HG03064 (cell line): ENCODE data around the gene IL23R.
"Not testable (repeated sequence)": the region's sequence is repeated elsewhere in the genome, so short reads cannot be mapped to it uniquely, and the experiment has no call there.

Experiments
- ATAC-seq: cut with Tn5 transposase; IDR thresholded peaks from one replicate; pipeline ENCODE4 v1.9.1; 2021; ENCODE audit warnings: low read depth; ENCODE audit not compliant: unreplicated experiment

The IL23R gene

GRCh38 chr1:67191668-67192520 lies 25.6 kb downstream of the IL23R start:
- ATAC-seq, result no peak

GRCh38 chr1:67192902-67193301 lies 26.6 kb downstream of the IL23R start:
- ATAC-seq, result no peak

GRCh38 chr1:67193704-67194103 lies 27.4 kb downstream of the IL23R start:
- no peak for ATAC-seq

- ATAC-seq, result peak; percentile 77
Measured at GRCh38 chr1:67194209-67194863, 28.1 kb downstream of the IL23R start.

- ATAC-seq, result no peak
Measured at GRCh38 chr1:67200755-67201154, 34.5 kb downstream of the IL23R start.

- no peak for ATAC-seq
Measured at GRCh38 chr1:67201891-67202290, 35.6 kb downstream of the IL23R start.

- no peak for ATAC-seq
Measured at GRCh38 chr1:67204298-67204980, 38.2 kb downstream of the IL23R start.

GRCh38 chr1:67207398-67207797 lies 41.1 kb downstream of the IL23R start:
- not testable (repeated sequence) for ATAC-seq

GRCh38 chr1:67208217-67208616 lies 42.0 kb downstream of the IL23R start:
- no peak for ATAC-seq

GRCh38 chr1:67209521-67209920 lies 43.3 kb downstream of the IL23R start:
- ATAC-seq, result no peak

- ATAC-seq, result no peak
Measured at GRCh38 chr1:67211589-67212563, 45.6 kb downstream of the IL23R start.

GRCh38 chr1:67213164-67213563 lies 46.9 kb downstream of the IL23R start:
- no peak for ATAC-seq

- no peak for ATAC-seq
Measured at GRCh38 chr1:67213948-67214347, 47.7 kb downstream of the IL23R start.

GRCh38 chr1:67214420-67215174 lies 48.3 kb downstream of the IL23R start:
- peak; percentile 84 for ATAC-seq

GRCh38 chr1:67216401-67216800 lies 50.1 kb downstream of the IL23R start:
- ATAC-seq, result no peak

- ATAC-seq, result no peak
Measured at GRCh38 chr1:67217417-67217816, 51.2 kb downstream of the IL23R start.

- no peak for ATAC-seq
Measured at GRCh38 chr1:67217938-67218337, 51.7 kb downstream of the IL23R start.

GRCh38 chr1:67224856-67225255 lies 58.6 kb downstream of the IL23R start:
- ATAC-seq, result no peak

GRCh38 chr1:67226688-67227087 lies 60.4 kb downstream of the IL23R start:
- no peak for ATAC-seq

GRCh38 chr1:67227196-67227595 lies 60.9 kb downstream of the IL23R start:
- ATAC-seq, result no peak
